ENCODE results near the gene BRWD1. TPM values are rescaled to one million over a fixed set of nuclear protein-coding genes. Genes with fewer than 3 reads are reported as not detected.

Gene BRWD1
- total RNA-seq, 1 donor: 54.0 TPM

GRCh38 chr21:39348355-39349210, 35.2 kb upstream of the BRWD1 start, which contains the start of gene HMGN1:
TSS of gene HMGN1 (minus strand) at chr21:39349088. CDS start at chr21:39348917, 171 bp downstream.
- H3K4me3 ChIP-seq (ENCODE audit: low read depth, low read length): peak within 1 kb of the TSS; percentile 86

DNA sequence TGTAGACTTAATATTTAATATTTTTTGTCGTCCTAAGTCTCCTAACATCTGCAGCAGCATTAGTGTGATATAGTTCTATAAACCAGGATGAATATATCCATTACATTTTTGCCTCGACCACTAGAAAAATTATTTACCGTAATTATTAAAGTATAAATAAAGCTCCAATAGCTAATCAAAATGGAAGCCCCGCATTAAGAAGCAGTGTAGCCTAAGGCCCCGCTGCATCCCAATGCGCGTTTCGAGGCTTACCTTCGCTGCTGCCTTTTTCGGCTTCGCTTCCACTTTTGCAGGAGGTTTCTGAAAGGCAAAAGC, 34.6 kb upstream of the BRWD1 start:
- DNase-seq (ENCODE audit: low read depth): peak; percentile 38
- peak overlapping the region; percentile 86 for H3K4me3 ChIP-seq (ENCODE audit: low read depth, low read length)
- no peak for TF ChIP-seq CTCF (IDR thresholded peaks at IDR 0.05; ENCODE audit: insufficient read depth, low read length)

More at GRCh38 chr21:39348355-39349210, 35.2 kb upstream of the BRWD1 start, which contains the start of gene HMGN1:
- DNase-seq (ENCODE audit: low read depth): peak; percentile 75
- TF ChIP-seq CTCF (IDR thresholded peaks at IDR 0.05; ENCODE audit: insufficient read depth, low read length): no peak

DNA sequence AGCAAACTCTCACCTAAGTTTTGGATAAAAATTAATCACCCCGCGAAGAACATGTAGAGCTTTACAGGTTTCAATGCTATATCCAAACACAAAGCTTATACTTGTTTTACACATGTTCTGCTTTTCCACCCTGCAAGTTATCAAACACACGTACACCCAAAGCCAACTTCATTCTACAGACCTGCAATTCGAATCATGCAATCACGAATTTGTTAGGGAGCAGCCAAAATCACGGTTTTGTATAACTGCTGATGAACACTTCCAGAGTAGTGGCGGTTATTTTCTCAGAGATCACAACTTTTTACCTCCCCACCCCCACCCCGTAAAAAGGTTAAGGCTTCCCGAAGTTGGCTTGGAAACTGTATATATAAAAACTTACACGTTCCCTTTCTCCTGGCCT, 34.1 kb upstream of the BRWD1 start:
- no peak for TF ChIP-seq CTCF (IDR thresholded peaks at IDR 0.05; ENCODE audit: insufficient read depth, low read length)
- DNase-seq (ENCODE audit: low read depth): peak; percentile 12
- peak overlapping the region; percentile 86 for H3K4me3 ChIP-seq (ENCODE audit: low read depth, low read length)

DNA sequence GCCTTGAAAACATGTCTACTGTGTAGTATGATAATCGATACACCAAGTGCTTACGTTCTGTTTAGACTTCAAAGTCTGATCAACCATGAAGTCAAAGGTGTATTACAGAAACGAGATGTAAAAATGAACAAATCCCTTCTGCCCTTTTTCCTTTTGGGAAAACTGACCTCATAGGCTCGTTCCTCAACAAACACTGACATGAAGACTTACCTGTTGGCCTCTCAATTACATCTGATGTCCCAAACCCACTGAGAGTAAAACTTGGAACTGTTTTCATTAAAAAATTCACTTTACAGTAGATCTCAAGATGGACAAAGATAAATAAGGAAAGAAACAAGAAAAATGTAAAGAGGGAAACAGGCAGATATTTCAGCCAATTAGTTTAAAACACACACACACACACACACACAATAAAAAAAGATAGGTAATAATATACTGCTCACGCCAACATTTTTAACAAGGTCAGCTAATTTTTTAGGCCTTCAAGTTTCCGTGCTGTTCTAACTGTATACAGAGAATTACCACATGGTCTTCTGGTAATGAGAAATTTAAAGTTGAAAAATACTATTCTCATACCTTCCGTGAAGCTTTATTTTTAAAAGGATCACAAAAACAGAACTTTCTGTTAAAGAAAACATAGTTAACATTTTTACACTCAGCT, 33.4 kb upstream of the BRWD1 start:
- peak overlapping the region; percentile 5 for H3K4me3 ChIP-seq (ENCODE audit: low read depth, low read length)
- TF ChIP-seq CTCF (IDR thresholded peaks at IDR 0.05; ENCODE audit: insufficient read depth, low read length): no peak
- no peak for DNase-seq (ENCODE audit: low read depth)

- TF ChIP-seq CTCF (IDR thresholded peaks at IDR 0.05; ENCODE audit: insufficient read depth, low read length): no peak
- no peak overlapping the region for H3K4me3 ChIP-seq (ENCODE audit: low read depth, low read length)
- DNase-seq (ENCODE audit: low read depth): no peak
Observed at GRCh38 chr21:39346206-39346605, 32.8 kb upstream of the BRWD1 start.

- no peak for TF ChIP-seq CTCF (IDR thresholded peaks at IDR 0.05; ENCODE audit: insufficient read depth, low read length)
- H3K4me3 ChIP-seq (ENCODE audit: low read depth, low read length): no peak overlapping the region
- DNase-seq (ENCODE audit: low read depth): no peak
Observed at GRCh38 chr21:39345440-39345839, 32.0 kb upstream of the BRWD1 start.

Measured in fibroblast of the aortic adventitia (primary cell).